Amniotic epithelial cell (primary cell): Measurements from ENCODE around the gene FADS3.

Experiments
- DNase-seq: peaks from one replicate; pipeline ENCODE4 v3.0.0-alpha.2; 2010; ENCODE audit warnings: low read depth

The FADS3 gene, protein sequence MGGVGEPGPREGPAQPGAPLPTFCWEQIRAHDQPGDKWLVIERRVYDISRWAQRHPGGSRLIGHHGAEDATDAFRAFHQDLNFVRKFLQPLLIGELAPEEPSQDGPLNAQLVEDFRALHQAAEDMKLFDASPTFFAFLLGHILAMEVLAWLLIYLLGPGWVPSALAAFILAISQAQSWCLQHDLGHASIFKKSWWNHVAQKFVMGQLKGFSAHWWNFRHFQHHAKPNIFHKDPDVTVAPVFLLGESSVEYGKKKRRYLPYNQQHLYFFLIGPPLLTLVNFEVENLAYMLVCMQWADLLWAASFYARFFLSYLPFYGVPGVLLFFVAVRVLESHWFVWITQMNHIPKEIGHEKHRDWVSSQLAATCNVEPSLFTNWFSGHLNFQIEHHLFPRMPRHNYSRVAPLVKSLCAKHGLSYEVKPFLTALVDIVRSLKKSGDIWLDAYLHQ

GRCh38 chr11:61891331-61892084 is at the start of gene FADS3:
Gene FADS3, minus strand, starts transcription at chr11:61891545. Its CDS starts 164 bp downstream, at chr11:61891381.
- peak; percentile 59 for DNase-seq

- no peak for DNase-seq
Observed at GRCh38 chr11:61940466-61940865, 49.1 kb upstream of the FADS3 start.

DNA sequence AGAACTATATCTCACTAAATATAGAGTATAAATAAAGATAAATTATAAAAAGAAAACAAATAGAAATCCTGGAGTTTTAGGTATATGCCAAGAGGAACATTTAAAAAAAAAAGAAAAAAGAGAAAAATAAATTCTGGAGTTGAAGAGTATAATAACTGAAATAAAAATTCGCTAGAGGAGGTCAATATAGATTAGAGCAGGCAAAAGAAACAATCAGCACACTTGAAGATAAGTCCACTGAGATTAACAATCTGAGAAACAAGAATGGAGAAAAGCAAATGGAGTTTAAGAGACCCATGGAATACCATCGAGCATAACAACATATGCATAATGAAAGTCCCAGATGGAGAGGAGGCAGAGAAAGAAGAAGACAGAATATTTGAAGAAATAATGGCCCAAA is 44.5 kb upstream of the FADS3 start:
- no peak for DNase-seq

GRCh38 chr11:61930933-61931332 is 39.6 kb upstream of the FADS3 start:
- no peak for DNase-seq

DNA sequence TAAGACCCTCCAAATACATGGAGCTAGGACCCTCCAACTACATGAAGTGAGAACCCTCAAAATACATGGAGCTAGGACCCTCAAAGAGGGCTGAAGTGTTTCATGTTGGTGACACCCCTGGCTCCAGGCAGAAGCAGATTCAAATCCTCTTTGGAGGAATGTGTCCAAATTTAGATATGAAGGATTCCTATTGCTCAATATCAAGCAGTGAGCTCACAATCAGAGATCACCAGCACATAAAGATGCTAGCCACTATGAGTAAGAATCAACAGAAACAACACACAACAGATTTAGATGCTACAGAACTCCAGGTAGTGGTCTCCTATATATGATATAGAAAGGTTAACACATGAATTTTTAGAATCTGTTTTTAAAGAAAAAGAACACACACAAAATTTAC is 37.3 kb upstream of the FADS3 start:
- peak; percentile 46 for DNase-seq

- DNase-seq, result peak; percentile 20
Observed at GRCh38 chr11:61927501-61927900, 36.2 kb upstream of the FADS3 start.

GRCh38 chr11:61926235-61926634 is 34.9 kb upstream of the FADS3 start:
- no peak for DNase-seq

GRCh38 chr11:61925736-61926135 is 34.4 kb upstream of the FADS3 start:
- DNase-seq, result no peak

DNA sequence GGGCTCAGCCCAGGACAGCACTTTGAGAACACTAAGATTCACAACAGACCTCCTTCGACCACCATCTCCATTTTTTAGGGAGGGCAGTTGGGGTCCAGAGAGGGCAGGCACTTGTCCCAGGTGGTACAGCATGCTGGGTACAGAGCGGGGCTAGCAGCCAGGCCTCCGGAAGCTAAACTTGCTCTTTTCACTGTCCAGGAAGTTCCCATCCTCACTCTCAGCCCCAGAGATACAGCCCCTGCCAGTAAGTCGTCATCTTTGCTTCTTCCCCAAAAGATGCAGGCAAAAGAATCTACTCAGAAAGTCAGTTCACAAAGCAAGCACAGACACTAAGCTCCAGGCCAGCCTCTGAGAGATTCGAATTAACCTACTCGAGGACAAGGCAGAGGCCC is 32.7 kb upstream of the FADS3 start:
- DNase-seq, result no peak

GRCh38 chr11:61923166-61924063 is 32.1 kb upstream of the FADS3 start:
- peak; percentile 9 for DNase-seq

DNA sequence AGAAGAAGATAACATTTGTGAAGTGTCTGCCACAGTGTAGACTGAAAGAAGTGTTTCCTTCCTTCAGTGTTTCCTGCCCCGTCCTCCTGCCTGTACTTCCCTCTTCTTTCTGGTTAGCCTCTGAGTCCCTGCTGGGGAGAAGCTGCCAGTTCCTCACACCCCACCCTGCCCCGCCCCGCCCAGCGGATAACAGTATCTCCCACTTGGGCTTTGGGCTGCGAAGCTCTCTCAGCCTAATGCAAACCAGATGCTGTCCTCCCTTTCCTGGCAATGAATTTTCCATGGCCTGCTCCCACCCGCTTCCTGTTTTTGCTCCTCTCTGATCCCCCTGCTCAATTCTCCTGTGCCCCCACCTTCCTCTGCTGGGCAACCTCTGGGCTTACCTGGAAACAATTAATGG is 31.2 kb upstream of the FADS3 start:
- peak; percentile 25 for DNase-seq

GRCh38 chr11:61921446-61921845 is 30.1 kb upstream of the FADS3 start:
- no peak for DNase-seq

GRCh38 chr11:61919705-61920631 is 28.6 kb upstream of the FADS3 start:
- DNase-seq, result no peak

DNA sequence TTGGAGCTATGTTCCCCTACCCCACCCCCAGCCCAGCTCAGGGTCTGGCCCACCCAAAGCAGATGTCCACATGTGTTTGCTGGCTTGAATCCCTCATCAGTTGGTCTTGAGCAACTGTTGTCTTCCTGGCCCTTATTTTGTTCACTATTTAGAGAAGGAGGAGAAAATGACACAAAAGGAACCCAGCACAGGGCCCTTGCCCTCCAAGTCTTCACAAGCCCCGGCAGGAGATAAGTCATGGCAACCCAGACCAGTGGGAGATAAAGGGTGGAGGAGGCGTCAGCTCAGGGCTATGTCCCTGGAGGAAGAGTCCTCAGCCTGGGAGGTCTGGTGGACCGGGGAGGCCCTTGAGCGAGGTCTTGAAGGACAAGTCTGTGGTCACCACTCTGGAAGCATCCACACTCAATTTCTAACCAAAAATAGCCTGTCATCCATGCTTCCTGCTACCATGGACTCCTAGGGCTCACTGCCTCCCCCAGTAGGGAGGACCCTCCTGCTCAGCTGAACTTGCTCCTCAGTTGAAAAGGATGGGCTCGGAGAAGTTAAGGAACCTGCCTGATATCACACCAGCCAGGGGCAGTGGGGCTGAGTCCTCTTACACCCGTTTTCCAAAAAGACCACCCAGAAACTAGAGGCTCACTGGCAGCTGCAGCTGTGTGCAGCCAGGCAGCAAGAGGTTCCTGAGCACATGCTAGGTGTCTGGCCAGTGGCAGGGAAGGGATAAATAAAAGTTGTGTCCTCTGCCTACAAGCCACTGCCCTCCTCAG is 27.8 kb upstream of the FADS3 start:
- DNase-seq, result no peak

DNA sequence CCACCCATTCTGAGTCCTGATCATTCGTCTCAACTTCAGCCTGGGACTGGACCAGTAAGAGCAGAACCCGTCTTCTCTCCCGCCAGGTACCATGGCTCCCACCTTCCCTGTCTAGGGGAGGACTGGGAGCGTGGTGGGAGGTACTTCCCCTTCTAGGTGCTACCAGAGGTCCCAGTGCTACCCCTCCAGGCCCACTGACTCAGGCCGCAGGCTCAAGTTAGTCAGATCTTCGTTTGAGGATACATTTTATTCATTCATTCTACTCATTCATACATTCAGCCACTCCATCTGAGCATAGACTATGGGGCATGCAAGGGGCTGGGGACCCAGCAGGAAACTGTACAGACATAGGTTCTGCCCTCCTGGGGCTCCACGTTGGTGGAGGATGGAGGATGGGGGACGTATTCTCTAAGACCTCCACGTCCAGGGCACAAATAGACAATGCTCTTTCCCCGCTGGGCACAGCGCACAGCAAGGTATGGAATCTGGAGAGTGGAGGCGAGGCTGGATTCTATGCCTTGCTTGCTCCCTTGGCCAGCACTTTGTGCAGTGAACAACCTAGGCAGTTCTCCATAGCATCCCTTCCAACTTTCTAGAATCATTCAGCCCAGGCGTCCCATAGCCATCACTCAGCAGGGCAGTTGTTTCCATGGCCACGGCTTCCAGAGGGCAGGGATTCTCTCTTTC is 27.0 kb upstream of the FADS3 start:
- no peak for DNase-seq

DNA sequence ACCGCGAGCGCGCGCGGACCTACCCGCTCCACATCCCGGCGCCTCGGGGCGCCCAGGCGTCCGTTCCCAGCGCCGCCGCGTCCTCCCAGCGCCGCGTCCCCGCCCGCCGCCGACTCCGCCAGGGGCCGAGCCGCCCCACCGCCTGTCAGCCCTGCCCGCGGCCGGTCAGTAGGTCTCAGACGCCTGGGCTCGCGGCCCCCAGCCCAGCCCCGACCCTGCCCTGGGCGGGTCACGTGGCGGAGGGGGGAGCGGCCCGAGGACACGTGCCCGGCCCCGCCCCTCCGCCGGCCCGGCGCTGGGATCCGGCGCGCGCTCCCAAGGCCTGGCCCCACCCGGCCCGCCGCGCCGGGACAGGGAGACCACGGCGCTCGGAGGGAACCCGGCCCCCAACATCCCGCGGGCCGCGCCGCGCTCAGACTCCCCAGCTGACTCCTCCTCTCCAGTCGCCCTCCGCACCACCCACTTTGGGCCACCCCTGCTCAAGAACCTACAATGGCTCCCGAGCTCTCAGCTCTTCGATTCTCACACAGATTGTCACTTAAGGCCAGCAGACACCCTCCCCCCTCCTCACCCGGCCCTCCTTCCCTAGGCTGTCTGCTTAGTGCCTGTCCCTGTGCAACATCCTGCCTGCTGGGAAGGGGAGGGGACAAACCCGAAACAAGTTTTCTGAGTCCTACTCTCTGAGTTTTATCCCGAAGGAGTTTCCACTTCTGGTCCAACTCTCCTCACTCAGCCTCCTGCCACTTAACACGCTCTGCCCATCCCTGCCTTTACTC is 26.2 kb upstream of the FADS3 start, which contains the start of gene RAB3IL1:
Gene RAB3IL1 (minus strand): TSS at position 233 of the 776 bp plus-strand sequence. CDS start 199 bp downstream, at position 34.
- no peak for DNase-seq

DNA sequence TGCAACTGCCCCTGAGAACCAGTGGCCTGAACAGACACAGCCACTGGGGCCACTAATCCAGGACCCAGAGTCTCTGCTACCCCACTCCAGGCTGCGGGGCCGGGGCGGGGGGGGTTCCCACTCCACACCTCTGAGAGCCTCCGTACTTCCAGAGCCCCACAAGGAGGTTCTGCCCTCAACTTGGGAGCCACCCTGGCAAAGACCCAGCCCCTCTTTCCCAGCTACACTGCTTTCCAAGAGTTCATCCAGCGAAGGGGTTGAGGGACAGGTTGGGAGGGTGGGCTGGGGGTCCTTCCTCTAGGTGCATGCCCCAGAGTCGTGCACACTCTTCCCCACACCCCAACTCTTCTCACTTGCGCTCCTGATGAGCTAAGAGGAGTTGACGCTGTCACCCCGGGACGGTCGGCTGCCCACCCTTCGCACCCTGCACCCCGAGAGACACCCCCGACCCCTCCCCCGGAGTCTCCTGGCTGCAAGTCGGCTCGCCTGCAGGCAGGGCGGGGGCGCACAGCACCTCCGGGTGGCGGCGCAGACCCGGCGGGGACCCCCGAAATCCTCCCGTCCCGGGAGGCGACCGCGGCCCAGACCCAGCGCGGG is 25.5 kb upstream of the FADS3 start:
- no peak for DNase-seq

DNA sequence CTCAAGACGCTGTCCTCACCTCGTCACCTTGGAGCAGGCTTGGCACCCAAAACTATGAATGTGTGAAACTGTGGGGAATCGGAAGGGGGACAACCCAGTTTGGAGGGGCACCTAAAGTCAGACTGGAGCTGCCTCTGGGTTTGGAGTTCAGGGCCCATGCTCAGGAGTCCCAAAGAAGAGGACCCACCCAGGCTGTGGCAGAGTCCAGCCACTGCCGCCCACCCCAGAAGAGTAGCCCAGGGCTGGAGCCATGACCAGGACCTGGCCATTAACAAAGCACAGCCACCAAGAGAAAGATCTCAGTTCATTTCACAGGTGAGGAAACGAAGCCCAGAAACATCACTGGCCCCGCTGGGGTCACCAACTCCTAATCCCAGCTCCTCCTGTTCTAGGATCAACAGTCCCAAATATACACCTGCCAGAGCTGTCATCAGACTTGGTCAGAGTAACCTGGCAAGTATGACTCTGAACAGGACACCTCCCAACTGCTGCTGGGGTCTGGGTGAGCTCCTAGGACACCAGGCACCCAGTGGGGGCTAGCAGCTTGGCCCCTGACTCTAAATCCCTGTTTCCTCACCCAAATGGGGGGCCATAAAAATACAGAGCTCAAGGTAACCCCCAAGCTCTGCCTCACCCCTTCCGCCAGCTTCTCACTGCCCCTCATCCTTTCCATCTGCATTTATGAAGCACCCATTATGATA is 23.3 kb upstream of the FADS3 start:
- no peak for DNase-seq
